Progenitor cell of endocrine pancreas (in vitro differentiated cells): ENCODE results near the gene SP7. TPM values are rescaled to one million over a fixed set of nuclear protein-coding genes. Genes with fewer than 3 reads are reported as not detected.
"Not testable (repeated sequence)": the region's sequence is repeated elsewhere in the genome, so short reads cannot be mapped to it uniquely, and the experiment has no call there.

Experiments
- DNase-seq: peaks from one replicate; pipeline ENCODE4 v3.0.0; 2021; ENCODE audit warnings: low spot score; ENCODE audit not compliant: unreplicated experiment
- H3K27ac Mint-ChIP-seq: 2 replicates; pipeline ENCODE4 v1.8.0; 2021; ENCODE audit warnings: mild to moderate bottlenecking, moderate library complexity, mixed read lengths
- H3K27me3 Mint-ChIP-seq: 2 replicates; pipeline ENCODE4 v1.8.0; 2021; ENCODE audit warnings: mixed read lengths
- H3K36me3 Mint-ChIP-seq: 2 replicates; pipeline ENCODE4 v1.8.0; 2022; ENCODE audit warnings: mixed read lengths; ENCODE audit not compliant: insufficient read depth
- H3K4me1 Mint-ChIP-seq: 2 replicates; pipeline ENCODE4 v1.8.0; 2021; ENCODE audit warnings: low read depth, mixed read lengths
- H3K4me3 Mint-ChIP-seq: 2 replicates; pipeline ENCODE4 v1.8.0; 2021; ENCODE audit warnings: low read depth, mild to moderate bottlenecking, moderate library complexity, mixed read lengths
- H3K9me3 Mint-ChIP-seq: 2 replicates; pipeline ENCODE4 v1.8.0; 2021; ENCODE audit warnings: low read depth, mixed read lengths
- total RNA-seq: library from RNA; stranded (reverse); gene quantifications from 2 replicates; pipeline ENCODE4 v1.2.1, GENCODE V29; 2021
- TF ChIP-seq, protein P1 (sequence below): fragments of 200-600 bp; sonication (generic); IDR thresholded peaks from one replicate; pipeline ENCODE4 v1.5.0; 2021; ENCODE audit warnings: antibody characterized with exemption, mild to moderate bottlenecking; ENCODE audit not compliant: unreplicated experiment

Gene SP7
- total RNA-seq, 1 donor from 2014 or later = 0.10 TPM

DNA sequence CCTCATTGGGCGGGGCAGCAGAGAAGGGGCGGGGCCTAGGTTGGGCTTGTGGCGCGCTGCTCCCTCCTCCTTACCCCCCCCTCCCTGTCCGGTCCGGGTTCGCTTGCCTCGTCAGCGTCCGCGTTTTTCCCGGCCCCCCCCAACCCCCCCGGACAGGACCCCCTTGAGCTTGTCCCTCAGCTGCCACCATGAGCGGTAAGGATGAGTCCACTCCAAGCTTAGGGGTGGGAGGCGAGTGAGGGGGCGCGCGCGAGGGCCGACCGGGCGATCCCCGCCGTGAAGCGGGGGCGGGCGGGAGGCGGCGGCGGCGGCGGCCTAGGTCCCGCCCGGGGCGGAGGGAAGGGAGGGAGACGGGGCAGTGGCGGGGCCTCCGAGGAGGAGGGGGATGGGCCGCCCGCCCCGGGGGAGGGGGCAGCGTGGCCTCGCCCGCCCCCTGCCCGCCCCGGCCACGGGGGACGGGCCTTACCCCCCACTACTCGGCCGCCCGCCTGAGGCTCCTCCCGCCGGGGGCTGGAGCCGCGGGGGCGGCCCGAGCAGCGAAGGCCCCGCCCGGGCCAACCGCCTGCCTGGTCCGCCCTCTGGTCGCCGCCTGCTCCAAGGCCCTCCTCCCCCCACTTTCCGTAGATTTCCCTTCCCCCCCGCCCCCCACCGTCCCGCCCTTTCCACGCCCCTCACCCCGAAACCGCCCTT lies 44.1 kb upstream of the SP7 start, which contains the start of gene SP1:
Gene SP1, plus strand, starts transcription at position 73 of the 690 bp plus-strand sequence. Its CDS starts 116 bp downstream, at position 189.
- peak; percentile 66 for DNase-seq
- Mint-ChIP-seq H3K4me1 (peaks cover 31% of the 10 kb centered on the region), H3K4me3 (peak within 1 kb of the TSS; percentile 90), H3K36me3 (peaks cover 18% of the 10 kb centered on the region), H3K27me3 (no peaks in the 10 kb centered on the region), H3K27ac (peak within 1 kb of the TSS; percentile 99), H3K9me3 (no peaks in the 10 kb centered on the region)
- TF ChIP-seq, protein P1, sequence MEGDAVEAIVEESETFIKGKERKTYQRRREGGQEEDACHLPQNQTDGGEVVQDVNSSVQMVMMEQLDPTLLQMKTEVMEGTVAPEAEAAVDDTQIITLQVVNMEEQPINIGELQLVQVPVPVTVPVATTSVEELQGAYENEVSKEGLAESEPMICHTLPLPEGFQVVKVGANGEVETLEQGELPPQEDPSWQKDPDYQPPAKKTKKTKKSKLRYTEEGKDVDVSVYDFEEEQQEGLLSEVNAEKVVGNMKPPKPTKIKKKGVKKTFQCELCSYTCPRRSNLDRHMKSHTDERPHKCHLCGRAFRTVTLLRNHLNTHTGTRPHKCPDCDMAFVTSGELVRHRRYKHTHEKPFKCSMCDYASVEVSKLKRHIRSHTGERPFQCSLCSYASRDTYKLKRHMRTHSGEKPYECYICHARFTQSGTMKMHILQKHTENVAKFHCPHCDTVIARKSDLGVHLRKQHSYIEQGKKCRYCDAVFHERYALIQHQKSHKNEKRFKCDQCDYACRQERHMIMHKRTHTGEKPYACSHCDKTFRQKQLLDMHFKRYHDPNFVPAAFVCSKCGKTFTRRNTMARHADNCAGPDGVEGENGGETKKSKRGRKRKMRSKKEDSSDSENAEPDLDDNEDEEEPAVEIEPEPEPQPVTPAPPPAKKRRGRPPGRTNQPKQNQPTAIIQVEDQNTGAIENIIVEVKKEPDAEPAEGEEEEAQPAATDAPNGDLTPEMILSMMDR = no peak

DNA sequence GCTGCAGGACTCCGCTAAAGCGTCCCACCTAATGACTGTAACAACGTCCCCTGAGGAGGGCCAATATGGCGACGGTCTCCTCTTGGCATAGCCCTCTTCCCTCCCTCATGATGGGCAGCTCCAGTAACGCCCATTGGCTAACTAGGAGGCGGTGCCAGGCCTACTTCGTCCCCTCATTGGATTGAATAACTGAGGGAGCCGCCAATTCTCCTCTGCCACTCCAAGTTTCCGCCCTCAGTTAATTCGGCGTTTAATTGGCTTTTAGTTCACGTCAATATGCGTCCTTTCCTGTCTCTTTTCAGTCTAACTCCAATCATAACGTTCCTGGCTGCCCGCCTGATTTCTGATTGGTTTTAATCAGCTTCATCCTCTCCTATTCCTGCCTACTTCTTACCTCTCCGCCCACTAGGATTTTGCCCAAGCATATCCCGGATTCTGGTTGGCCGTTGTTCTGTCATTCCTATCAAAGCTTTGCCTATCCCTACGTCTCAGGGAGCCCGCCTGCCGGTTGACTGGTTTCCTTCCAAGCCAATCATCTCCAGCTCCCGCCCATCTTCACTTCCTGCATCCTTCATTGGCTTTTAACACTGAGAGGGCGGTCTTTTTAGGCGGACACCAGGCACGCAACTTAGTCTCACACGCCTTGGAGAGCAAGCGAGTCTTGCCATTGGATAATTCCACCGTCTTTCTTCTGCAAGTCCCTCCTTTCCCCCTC lies 43.4 kb upstream of the SP7 start:
- TF ChIP-seq, protein P1 = no peak
- Mint-ChIP-seq H3K27me3 (no peaks in the 10 kb centered on the region), H3K4me1 (peaks cover 30% of the 10 kb centered on the region), H3K36me3 (peaks cover 16% of the 10 kb centered on the region), H3K4me3 (no peak overlapping the region), H3K27ac (no peak overlapping the region), H3K9me3 (no peaks in the 10 kb centered on the region)
- peak; percentile 99 for DNase-seq

- peaks cover 28% of the 10 kb centered on the region for H3K4me1 Mint-ChIP-seq
- TF ChIP-seq, protein P1 = no peak
- no peaks in the 10 kb centered on the region for H3K9me3 Mint-ChIP-seq
- no peak for DNase-seq
- no peaks in the 10 kb centered on the region for H3K27me3 Mint-ChIP-seq
- H3K36me3 Mint-ChIP-seq = peaks cover 14% of the 10 kb centered on the region
- no peak overlapping the region for H3K4me3 Mint-ChIP-seq
- H3K27ac Mint-ChIP-seq = no peak overlapping the region
These were observed 42.7 kb upstream of the SP7 start for GRCh38 chr12:53378724-53379388.

GRCh38 chr12:53378222-53378621 lies 42.1 kb upstream of the SP7 start:
- TF ChIP-seq, protein P1 = no peak
- DNase-seq = no peak
- no peak overlapping the region for H3K27ac Mint-ChIP-seq
- peaks cover 24% of the 10 kb centered on the region for H3K4me1 Mint-ChIP-seq
- H3K36me3 Mint-ChIP-seq = peaks cover 8% of the 10 kb centered on the region
- H3K9me3 Mint-ChIP-seq = no peaks in the 10 kb centered on the region
- no peaks in the 10 kb centered on the region for H3K27me3 Mint-ChIP-seq
- no peak overlapping the region for H3K4me3 Mint-ChIP-seq

GRCh38 chr12:53376747-53377146 lies 40.6 kb upstream of the SP7 start:
- no peak overlapping the region for H3K27ac Mint-ChIP-seq
- H3K9me3 Mint-ChIP-seq = no peaks in the 10 kb centered on the region
- no peak overlapping the region for H3K4me3 Mint-ChIP-seq
- H3K36me3 Mint-ChIP-seq = peaks cover 2% of the 10 kb centered on the region
- TF ChIP-seq, protein P1 = no peak
- no peak for DNase-seq
- H3K4me1 Mint-ChIP-seq = peaks cover 19% of the 10 kb centered on the region
- H3K27me3 Mint-ChIP-seq = no peaks in the 10 kb centered on the region

DNA sequence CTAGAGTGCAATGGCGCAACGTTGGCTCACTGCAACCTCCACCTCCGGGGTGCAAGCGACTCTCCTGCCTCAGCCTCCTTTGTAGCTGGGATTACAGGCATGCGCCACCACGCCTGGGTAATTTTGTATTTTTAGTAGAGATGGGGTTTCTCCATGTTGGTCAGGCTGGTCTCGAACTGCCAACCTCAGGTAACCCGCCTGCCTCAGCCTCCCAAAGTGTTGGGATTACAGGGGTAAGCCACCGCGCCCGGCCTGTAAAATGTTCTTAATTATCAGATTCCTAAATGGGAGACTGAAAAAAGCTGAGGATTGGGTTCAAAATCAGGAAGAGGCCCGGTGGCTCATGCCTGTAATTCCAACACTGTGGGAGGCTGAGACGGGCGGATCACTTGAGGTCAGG lies 38.1 kb upstream of the SP7 start:
- not testable (repeated sequence) for H3K4me3 Mint-ChIP-seq, H3K9me3 Mint-ChIP-seq, H3K27ac Mint-ChIP-seq, H3K27me3 Mint-ChIP-seq, H3K36me3 Mint-ChIP-seq, DNase-seq
- H3K4me1 Mint-ChIP-seq = peaks cover 18% of the 10 kb centered on the region

DNA sequence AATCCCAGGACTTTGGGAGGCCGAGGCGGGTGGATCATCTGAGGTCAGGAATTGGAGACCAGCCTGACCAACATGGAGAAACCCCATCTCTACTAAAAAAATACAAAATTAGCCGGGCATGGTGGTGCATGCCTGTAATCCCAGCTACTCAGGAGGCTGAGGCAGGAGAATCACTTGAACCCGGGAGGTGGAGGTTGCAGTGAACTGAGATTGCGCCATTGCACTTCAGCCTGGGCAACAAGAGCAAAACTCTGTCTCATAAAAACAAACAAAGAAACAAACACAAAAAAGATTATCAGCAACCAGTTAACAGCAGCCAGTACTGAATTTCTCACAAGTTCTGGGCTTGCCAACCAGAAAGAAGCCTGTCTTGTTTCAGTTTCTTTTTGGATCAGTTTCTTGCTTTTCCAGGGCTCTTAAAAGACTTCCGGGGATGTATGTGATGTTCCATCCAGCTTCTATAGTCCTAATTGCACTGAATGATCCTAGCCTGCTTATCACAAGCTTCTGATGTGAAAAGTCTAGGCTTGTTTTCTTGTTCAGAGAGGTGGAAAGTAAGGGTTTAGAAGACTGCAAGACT lies 37.5 kb upstream of the SP7 start:
- not testable (repeated sequence) for H3K36me3 Mint-ChIP-seq, DNase-seq, H3K27me3 Mint-ChIP-seq, H3K9me3 Mint-ChIP-seq, H3K4me3 Mint-ChIP-seq
- Mint-ChIP-seq H3K27ac (peak overlapping the region; percentile 33), H3K4me1 (peaks cover 18% of the 10 kb centered on the region)
